K562 (cell line): Measurements from ENCODE around the gene CBX3. TPM values are rescaled to one million over a fixed set of nuclear protein-coding genes. Genes with fewer than 3 reads are reported as not detected.

Experiments
- HDAC8 ChIP-seq: fragments of 450-650 bp; IDR thresholded peaks from 2 replicates; pipeline ENCODE4 v1.6.1; 2016; ENCODE audit warnings: mild to moderate bottlenecking, missing genetic modification characterization, moderate library complexity, missing compliant biosample characterization
- HNRNPUL1 ChIP-seq: fragments of 200-400 bp; formaldehyde crosslinking; IDR thresholded peaks from 2 replicates; pipeline ENCODE4 v1.6.1; 2017; ENCODE audit warnings: low read length
- NONO ChIP-seq, 2 experiments: fragments of 200-400 bp in 1 of 2; fragments of 450-650 bp in 1 of 2; formaldehyde crosslinking in 1 of 2; IDR thresholded peaks; 2 replicates each; pipeline ENCODE4 v1.6.1; 2017; ENCODE audit warnings: low read depth in 2 of 2, mild to moderate bottlenecking in 2 of 2, moderate library complexity in 2 of 2, low read length in 1 of 2
- POLR2AphosphoS2 ChIP-seq: IDR thresholded peaks from 2 replicates; pipeline ENCODE4 v1.6.1; 2012; ENCODE audit warnings: low read length, improper control_type of control experiment
- PPARD ChIP-seq: fragments of 250-450 bp; sonication (Bioruptor Pico); IDR thresholded peaks from 2 replicates; pipeline ENCODE4 v1.8.0; 2022; ENCODE audit warnings: inconsistent platforms, mild to moderate bottlenecking, moderate library complexity
- RFX1 ChIP-seq: fragments of 450-650 bp; IDR thresholded peaks from 2 replicates; pipeline ENCODE4 v1.6.1; 2016; ENCODE audit warnings: mild to moderate bottlenecking, moderate library complexity
- RUNX1 ChIP-seq: sonication (generic); IDR thresholded peaks from 2 replicates; pipeline ENCODE4 v1.6.1; 2016; ENCODE audit warnings: antibody characterized with exemption, low read depth
- SAFB ChIP-seq: fragments of 200-400 bp; formaldehyde crosslinking; IDR thresholded peaks from 2 replicates; pipeline ENCODE4 v1.6.1; 2017; ENCODE audit warnings: low read depth, low read length, borderline replicate concordance
- SRF ChIP-seq, 2 experiments: fragments of 250-450, 450-650 bp in 1 of 2; sonication (Bioruptor Pico) in 1 of 2; sonication (generic) in 1 of 2; formaldehyde crosslinking; IDR thresholded peaks; 2 replicates each; pipeline versions ENCODE4 v1.5.0 to v1.5.1; 2020 to 2022; ENCODE audit warnings: mild to moderate bottlenecking in 1 of 2, missing genetic modification reagents in 1 of 2
- TEAD4 ChIP-seq, 2 experiments: sonication (generic) in 1 of 2; formaldehyde crosslinking in 1 of 2; IDR thresholded peaks; 2 replicates each; pipeline versions ENCODE4 v1.6.1 to v1.8.0; 2012 to 2022; ENCODE audit warnings: borderline replicate concordance in 1 of 2, inconsistent platforms in 1 of 2, low read length in 1 of 2, mild to moderate bottlenecking in 1 of 2, missing genetic modification reagents in 1 of 2
- THAP12 ChIP-seq: fragments of 250-450 bp; sonication (Bioruptor Pico); IDR thresholded peaks from 2 replicates; pipeline ENCODE4 v1.9.0; 2021; ENCODE audit warnings: mild to moderate bottlenecking, inconsistent platforms
- THAP7 ChIP-seq: fragments of 250-450 bp; sonication (Bioruptor Pico); IDR thresholded peaks from 2 replicates; pipeline ENCODE4 v1.5.0; 2021
- ZFP1 ChIP-seq: fragments of 450-650 bp; formaldehyde crosslinking; IDR thresholded peaks from 2 replicates; pipeline ENCODE4 v1.4.0; 2020; ENCODE audit warnings: mild to moderate bottlenecking, mixed read lengths
- ZKSCAN1 ChIP-seq: fragments of 150-350 bp; IDR thresholded peaks from 2 replicates; pipeline ENCODE4 v1.6.1; 2016; ENCODE audit warnings: low read depth, low read length
- ZNF175 ChIP-seq: fragments of 200-800 bp; sonication (Bioruptor generic); IDR thresholded peaks from 2 replicates; pipeline ENCODE4 v1.6.1; 2016; ENCODE audit warnings: low read depth, mild to moderate bottlenecking, missing genetic modification characterization, missing compliant biosample characterization
- ZNF444 ChIP-seq: fragments of 250-450 bp; sonication (Bioruptor Pico); IDR thresholded peaks from 2 replicates; pipeline ENCODE4 v1.4.0; 2020; ENCODE audit warnings: mild to moderate bottlenecking, moderate library complexity
- polyA plus RNA-seq, 8 experiments: library from polyadenylated mRNA; depleted of rRNA in 4 of 8; stranded (reverse) in 5 of 8; unstranded in 3 of 8; fragments of >200 nt; fragmentation: Nextera tagmentation in 2 of 8; fragmentation: Illumina TruSeq in 1 of 8; extraction: Ambion mirVana in 2 of 8; extraction: Trizol in 1 of 8; gene quantifications; 2 replicates each; pipeline versions ENCODE4 v1.2.1 to v1.2.3, GENCODE V29; 2011 to 2014; ENCODE audit warnings: inconsistent platforms in 1 of 8, missing spikeins in 1 of 8
- total RNA-seq, 7 experiments: library from RNA; depleted of rRNA in 6 of 7; stranded (reverse); fragments of >200 nt in 6 of 7; fragmentation: Illumina TruSeq in 2 of 7; extraction: Trizol in 2 of 7; gene quantifications; 2 replicates each; pipeline versions ENCODE4 v1.2.1 to v1.2.3, GENCODE V29; 2011 to 2021; ENCODE audit warnings: low replicate concordance in 1 of 7
- TF ChIP-seq, protein P1 (sequence below): fragments of 250-450 bp; sonication (Bioruptor Pico); IDR thresholded peaks from 2 replicates; pipeline ENCODE4 v1.5.1; 2021; ENCODE audit warnings: mild to moderate bottlenecking
- TF ChIP-seq, protein P2 (sequence below): fragments of 250-450 bp; sonication (Bioruptor Pico); IDR thresholded peaks from 2 replicates; pipeline ENCODE4 v1.4.0; 2020; ENCODE audit warnings: borderline replicate concordance
- TF ChIP-seq, protein P3 (sequence below): fragments of 450-650 bp; formaldehyde crosslinking; conservative IDR thresholded peaks from 2 replicates; pipeline ENCODE4 v1.4.0; 2022; ENCODE audit warnings: mild to moderate bottlenecking, missing genetic modification characterization

Gene CBX3
- total and polyA plus RNA-seq, 9 of the 15 experiments (the other 6 are each of a cell fraction or from before 2014, with no cell fraction given) = 198 to 413 (median 328) TPM

- TF ChIP-seq ZKSCAN1 (no peak), HNRNPUL1 (peak; percentile 88), RFX1 (peak; percentile 60), ZNF444 (CRISPR knock-in tag) (peak; percentile 35), THAP7 (CRISPR knock-in tag) (peak; percentile 59; the same call in 1 of the 2 replicates), SRF (CRISPR knock-in tag; IDR thresholded peaks at IDR 0.05) (peak in 1 of 2 experiments; percentile 8; a peak in 2 of 4 replicates), HDAC8 (tag) (0 out of 2 replicates have a peak, but pooled peaks have one; percentile 33), THAP12 (CRISPR knock-in tag) (no peak), ZNF175 (CRISPR knock-in tag) (no peak), SAFB (no peak), TEAD4 (IDR thresholded peaks at IDR 0.05; ENCODE audit: low read length) (0 out of 2 replicates have a peak, but pooled peaks have one; percentile 11), TEAD4 (CRISPR knock-in tag; IDR thresholded peaks at IDR 0.05; ENCODE audit: borderline replicate concordance) (no peak), RUNX1 (peak; percentile 16), NONO (IDR thresholded peaks at IDR 0.05; ENCODE audit: low read depth in 2 of 2, low read length in 1 of 2) (no peak), ZFP1 (0 out of 2 replicates have a peak, but pooled peaks have one; percentile 9), POLR2AphosphoS2 (peak; percentile 98), PPARD (no peak)
- TF ChIP-seq, protein P1, sequence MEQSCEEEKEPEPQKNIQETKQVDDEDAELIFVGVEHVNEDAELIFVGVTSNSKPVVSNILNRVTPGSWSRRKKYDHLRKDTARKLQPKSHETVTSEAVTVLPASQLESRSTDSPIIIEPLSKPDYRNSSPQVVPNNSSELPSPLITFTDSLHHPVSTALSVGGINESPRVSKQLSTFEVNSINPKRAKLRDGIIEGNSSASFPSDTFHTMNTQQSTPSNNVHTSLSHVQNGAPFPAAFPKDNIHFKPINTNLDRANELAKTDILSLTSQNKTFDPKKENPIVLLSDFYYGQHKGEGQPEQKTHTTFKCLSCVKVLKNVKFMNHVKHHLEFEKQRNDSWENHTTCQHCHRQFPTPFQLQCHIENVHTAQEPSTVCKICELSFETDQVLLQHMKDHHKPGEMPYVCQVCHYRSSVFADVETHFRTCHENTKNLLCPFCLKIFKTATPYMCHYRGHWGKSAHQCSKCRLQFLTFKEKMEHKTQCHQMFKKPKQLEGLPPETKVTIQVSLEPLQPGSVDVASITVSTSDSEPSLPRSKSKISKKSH (CRISPR knock-in tag) = 0 out of 2 replicates have a peak, but pooled peaks have one; percentile 41
- TF ChIP-seq, protein P2, sequence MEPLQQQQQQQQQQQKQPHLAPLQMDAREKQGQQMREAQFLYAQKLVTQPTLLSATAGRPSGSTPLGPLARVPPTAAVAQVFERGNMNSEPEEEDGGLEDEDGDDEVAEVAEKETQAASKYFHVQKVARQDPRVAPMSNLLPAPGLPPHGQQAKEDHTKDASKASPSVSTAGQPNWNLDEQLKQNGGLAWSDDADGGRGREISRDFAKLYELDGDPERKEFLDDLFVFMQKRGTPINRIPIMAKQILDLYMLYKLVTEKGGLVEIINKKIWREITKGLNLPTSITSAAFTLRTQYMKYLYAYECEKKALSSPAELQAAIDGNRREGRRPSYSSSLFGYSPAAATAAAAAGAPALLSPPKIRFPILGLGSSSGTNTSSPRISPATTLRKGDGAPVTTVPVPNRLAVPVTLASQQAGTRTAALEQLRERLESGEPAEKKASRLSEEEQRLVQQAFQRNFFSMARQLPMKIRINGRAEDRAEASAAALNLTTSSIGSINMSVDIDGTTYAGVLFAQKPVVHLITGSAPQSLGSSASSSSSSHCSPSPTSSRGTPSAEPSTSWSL = no peak
- TF ChIP-seq, protein P3, sequence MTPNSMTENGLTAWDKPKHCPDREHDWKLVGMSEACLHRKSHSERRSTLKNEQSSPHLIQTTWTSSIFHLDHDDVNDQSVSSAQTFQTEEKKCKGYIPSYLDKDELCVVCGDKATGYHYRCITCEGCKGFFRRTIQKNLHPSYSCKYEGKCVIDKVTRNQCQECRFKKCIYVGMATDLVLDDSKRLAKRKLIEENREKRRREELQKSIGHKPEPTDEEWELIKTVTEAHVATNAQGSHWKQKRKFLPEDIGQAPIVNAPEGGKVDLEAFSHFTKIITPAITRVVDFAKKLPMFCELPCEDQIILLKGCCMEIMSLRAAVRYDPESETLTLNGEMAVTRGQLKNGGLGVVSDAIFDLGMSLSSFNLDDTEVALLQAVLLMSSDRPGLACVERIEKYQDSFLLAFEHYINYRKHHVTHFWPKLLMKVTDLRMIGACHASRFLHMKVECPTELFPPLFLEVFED (CRISPR knock-in tag) = peak; percentile 89
Measured at GRCh38 chr7:26187380-26188205, 14.0 kb upstream of the CBX3 start (continued).
